Left renal pelvis (tissue), 4 donors: ENCODE data around the gene BSN. TPM values are rescaled to one million over a fixed set of nuclear protein-coding genes. Genes with fewer than 3 reads are reported as not detected.
"Not testable (repeated sequence)": the region's sequence is repeated elsewhere in the genome, so short reads cannot be mapped to it uniquely, and the experiment has no call there.

Experiments used
- DNase-seq, 4 donors: peaks; one replicate each; pipeline ENCODE4 v3.0.0-alpha.2; 2013; ENCODE audit warnings: low read depth in 4 of 4, low spot score in 3 of 4
- polyA plus RNA-seq, 4 donors: library from polyadenylated mRNA; unstranded; fragments of 120-200 nt; gene quantifications; one replicate each; pipeline ENCODE4 v1.2.1, GENCODE V29; 2013; ENCODE audit not compliant: insufficient read length in 4 of 4

BSN gene
- polyA plus RNA-seq, 4 donors, result 0.82 to 1.6 (median 1.1) TPM

DNA sequence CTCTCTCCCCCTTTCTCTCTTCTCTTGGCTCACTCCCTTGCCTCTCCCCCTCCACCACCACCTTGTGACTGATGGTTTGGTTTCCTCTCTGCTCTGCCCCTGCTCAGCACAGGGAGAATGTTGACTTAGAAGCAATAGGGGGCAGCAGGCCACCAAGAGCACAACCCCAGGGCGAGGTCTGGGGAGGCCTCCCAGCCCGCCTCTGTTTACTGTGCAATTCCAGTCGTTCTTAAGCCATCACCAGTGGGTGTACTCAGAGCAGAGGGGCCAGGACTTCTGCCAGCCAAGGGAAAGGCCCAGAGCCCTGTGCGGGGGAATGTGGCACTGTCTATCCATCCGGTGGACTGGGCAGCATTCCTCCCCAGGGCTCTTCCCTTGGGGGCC lies 114.1 kb downstream of the BSN start:
- DNase-seq, result no peak

DNA sequence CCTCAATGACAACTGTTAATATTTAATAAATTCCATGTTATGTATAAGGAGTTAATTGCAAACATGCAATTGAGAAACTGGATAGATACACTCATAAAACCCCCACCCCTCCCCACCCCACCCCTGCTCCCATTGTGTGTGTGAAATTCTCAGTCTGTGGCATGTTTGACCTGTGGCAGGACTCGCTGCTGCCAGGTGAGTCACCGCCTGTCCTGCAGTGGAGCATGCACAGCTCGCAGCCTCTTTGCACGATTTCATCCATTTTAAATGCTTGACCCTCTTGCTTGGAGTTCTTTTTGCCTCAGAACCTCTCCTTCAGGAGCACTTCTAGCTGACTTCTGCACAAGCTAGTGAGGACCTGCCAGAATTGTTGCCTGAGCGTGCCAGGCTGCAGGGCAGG lies 114.6 kb downstream of the BSN start:
- no peak for DNase-seq

DNA sequence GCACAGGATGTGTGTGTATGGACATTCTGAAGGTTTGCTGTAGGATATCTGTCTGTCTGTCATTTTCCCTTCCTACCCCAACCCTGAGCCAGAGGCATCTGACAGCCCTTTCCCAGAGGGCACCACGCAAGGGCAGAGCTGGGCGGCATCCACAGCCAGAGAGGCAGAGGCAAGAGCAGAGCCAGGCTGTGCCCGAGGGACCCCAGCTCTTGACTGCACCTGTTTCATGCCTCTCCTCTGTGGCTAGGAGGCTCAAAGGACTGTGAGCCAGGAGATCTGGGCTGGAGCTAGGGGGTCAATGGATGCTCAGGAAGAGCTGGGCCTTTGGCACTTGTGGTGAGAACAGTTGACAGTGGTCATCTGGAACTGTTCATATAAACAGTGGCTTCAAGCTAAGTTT lies 115.1 kb downstream of the BSN start:
- DNase-seq, result no peak

DNA sequence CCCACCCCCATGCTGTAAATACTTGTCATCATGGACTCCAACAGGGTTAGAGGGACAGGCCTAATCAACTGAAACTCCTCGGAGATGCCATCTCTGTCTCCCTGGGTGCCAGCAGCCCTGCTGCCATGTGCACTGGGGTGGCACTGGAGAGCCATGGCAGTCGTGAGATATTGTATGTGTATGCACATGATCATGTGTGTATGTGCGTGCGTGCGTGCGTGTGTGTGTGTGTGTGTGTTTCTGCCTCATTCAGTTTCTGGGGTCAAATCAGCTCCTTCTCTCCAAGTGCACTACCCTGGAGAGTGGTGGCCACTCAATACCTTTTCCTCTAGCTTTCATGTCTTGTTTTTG lies 116.6 kb downstream of the BSN start:
- DNase-seq, result no peak

DNA sequence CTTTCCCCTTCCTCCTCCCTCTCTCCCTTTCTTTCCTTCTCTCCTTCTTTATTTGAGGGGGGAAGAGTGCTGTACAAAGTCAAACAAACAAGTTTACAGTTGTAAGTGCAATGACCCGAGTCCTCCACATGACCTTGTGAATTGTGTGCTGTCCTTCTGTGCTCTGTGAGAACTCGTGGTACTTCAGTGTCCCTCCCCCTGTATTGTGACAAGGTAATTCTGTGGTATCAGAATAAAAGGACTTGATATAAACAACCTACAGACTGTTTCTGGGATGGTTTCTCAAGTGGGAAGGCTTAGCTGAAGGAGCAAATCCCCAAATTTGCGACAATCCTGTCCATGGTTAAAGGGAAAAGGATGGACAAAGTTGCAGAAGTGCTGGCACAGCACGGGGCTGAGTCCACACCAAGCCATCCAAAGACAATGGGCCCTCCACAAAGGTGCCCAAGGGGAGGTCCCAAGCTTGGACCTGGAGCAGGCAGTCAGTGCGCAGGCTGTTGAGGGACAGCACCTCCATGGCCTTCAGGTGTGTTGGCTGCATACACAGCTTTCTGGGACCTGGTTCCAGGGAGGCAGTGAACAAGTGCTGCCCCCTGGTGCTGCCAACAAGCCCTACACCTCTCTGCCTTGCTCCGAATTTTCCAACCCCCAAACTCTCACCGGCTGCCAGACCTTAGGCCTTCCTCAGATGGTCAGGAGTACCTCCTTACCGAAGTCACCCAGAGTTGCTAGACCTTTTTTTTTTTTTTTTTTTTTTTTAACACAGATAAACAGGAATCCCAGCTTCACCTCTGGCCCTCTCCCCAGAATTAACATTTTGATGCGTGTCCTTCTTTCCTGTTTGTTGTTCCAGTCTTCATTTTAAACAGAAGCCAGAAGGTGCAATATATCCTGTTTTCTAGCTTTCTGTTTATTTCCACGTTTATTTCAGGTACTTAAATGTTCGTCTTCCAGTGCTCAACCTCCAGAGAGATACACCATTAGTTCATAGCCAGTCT lies 117.3 kb downstream of the BSN start:
- DNase-seq, result peak in 2 of 4 donors; percentile 58 to 62

DNA sequence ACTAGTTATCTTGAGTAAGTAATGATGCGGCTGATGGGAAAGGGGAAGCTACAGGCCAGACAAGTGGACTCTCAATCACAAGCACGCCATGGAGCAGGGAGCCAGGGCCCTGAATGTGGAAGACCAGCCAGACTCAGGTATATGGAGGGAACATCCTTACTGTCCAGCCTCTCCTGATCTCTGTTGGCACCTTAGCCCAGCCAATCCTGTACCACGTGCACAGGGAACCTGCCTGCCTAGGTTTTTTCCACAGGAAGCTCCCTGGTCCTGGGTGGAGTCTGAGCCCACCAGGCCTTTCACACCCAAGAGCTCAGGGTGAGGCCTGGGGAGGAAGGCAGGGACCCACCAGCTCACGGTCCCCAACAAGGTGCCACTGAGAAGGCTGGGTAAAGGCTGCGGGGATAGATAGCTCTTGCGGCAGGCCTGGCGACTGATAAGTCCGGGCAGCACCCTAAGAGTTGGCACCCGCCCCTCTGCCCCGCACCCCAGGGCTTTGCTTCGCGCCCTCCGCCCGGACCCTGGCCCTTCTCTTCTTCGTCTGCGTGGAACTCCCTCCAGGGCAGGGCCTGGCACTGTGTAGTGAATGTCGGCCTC lies 118.9 kb downstream of the BSN start:
- DNase-seq, result no peak

DNA sequence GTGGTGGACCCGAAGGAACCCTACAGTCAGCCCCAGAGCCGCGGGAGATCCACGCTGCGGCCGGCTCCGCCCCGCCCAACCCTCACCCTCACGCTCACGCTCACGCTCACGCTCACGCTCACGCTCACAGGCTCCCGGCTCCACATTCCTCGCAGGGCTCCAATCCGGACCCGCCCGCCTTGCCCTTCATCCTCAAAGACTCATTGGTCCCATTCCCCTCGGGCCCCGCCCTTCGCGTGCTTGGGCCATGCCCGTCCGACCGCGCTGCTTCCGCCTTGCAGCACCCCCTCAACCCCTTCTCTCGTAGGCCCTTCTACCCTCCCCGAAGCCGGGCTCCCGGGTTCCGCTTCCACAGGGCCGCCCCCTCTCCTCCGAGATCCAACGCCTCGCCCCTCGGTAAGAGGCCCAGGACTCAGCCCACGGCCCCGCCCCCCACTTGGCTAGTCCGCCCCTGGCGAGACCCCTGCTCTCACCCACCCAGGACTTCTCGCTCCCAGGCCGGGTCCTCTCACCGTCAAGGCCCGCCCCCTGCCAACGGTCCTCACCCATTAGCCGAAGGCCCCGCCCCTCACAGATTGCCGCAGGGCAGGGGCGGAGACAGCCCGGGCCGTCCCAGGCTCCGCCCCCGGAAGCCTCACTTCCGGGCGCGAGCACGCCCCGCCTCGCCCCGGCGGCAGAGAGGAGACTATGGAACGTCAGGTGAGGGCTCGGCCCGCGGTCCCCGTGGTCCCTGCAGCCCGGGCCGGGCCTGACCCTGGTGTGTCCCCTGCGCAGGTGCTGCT lies 119.6 kb downstream of the BSN start, which contains the start of gene APEH:
TSS of gene APEH (plus strand) at position 637 of the 782 bp plus-strand sequence. CDS start at position 688, 51 bp downstream.
- DNase-seq, result peak; percentile 87 to 92 (median 90)

DNA sequence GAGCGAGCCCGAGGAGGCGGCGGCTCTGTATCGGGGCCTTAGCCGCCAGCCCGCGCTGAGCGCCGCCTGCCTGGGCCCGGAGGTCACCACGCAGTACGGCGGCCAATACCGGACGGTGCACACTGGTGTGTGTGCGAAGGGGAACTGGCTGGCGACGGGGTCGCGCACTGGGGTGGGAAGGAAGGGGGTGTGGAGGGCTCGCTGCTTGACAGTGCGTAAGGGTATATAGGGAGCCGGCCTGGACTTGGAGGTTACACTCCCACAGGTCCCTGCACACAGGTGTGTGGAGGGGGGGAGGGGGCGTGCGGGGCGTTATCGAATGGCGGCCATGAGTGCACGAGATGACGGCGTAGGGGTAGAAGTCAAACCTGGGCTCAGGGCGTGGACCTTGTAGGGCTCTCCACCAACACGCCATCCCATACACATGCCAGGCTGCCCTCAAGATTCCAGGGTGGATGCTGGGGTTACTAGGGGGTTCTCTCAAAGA lies 120.3 kb downstream of the BSN start:
- DNase-seq, result no peak

DNA sequence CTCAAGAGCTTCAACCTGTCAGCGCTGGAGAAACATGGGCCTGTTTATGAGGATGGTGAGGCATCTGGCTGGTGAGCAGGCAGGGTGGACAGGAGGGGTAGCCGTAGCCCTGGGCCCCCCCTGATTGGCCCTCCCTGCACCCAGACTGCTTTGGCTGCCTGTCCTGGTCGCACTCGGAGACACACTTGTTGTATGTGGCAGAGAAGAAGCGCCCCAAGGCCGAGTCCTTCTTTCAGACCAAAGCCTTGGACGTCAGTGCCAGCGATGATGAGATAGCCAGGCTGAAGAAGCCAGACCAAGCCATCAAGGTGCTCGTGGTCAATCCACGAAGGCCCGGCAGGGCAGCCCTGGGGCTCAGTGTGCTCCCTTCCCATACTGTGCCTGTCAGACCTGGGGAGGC lies 121.6 kb downstream of the BSN start:
- no peak for DNase-seq

DNA sequence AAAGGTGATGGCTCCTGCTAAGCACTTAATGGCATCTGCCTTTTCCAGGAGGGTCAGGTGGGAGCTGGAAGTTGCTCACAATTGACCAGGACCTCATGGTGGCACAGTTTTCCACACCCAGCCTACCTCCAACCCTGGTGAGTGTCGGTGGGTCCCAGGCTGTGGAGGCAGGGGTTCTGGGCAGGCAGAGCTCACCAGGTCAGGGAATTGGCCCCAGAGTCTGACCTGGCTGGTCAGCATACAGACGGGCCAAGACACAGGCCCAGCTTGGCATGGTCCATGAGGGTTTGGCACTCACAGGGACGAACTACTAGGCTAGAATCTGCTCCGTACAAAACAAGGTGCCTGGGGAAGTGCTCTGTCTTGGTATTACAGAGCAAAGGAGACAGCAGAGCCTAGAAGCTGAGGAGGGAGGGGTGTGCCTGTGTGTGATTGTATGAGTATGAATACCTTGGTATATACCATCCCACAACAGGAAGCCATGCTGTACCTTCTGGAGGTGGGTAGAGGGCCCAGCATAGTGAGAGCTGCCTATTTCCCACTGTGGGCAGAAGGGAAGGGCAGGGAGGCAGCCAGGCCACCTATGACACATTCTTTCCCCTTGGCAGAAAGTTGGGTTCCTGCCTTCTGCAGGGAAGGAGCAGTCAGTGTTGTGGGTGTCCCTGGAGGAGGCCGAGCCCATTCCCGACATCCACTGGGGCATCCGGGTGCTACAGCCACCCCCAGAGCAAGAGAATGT lies 126.4 kb downstream of the BSN start:
- DNase-seq, result no peak

DNA sequence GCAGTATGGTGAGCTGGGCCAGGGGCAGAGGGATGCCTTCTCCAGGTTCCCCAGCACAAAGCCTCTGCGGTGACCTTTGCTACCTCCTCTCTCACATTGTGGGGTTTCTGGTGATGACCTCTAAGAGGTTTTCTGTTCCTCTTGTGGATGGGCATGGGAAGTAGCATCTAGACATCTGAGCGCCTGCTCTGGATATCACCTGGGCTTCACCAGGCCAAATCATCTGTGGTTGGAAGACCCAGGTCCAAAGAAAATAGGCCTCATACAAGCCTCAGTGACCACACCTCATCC lies 126.9 kb downstream of the BSN start:
- no peak for DNase-seq

DNA sequence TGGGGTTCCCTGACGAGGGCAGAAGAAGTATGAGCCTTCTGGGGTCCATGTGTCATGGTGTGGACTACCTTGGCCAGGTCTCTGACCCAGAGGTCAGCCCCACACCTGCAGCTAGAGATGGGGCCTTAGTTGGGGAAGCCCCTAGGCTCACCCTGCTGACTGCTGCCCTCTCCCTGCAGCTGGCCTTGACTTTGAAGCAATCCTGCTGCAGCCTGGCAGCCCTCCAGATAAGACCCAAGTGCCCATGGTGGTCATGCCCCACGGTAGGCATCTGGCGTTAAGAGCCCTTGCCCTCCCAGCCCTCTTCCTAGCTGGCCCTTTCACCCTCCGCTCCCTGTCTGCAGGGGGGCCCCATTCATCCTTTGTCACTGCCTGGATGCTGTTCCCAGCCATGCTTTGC lies 127.3 kb downstream of the BSN start:
- DNase-seq, result no peak

DNA sequence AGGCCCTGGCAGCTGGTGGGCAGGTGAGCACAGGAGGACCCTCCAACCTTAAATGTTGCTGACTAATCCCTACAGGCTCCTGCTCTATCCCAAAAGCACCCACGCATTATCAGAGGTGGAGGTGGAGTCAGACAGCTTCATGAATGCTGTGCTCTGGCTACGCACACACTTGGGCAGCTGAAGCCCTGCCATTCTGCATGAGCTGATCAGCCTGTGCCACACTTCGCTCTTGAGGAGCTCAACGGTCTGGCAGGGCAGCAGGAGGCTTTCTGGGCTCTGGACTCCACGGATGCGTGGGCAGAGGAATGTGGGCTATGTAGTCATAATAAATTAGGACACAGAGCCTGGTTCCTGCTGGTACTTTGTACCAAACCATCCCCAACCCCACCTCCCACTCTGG lies 128.9 kb downstream of the BSN start:
- no peak for DNase-seq

DNA sequence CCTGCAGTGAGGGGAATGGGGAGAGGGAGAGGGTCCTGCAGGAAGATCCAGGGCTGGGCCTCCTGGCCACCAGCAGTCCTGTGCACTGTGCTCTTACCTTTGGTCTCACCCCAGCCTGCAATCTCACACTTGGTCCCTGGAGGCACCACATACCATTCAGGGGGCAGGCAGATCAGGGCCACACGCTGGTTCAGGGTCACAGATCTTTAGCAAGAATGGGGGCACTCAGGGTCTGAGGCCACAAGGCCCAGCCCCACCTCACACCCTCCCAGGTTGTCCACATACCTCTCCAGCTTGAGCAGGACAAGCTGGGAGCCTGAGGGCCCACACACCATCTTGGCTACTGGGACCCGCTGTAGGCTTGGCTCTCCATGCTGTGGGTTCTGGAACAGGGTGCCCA lies 130.2 kb downstream of the BSN start:
- not testable (repeated sequence) for DNase-seq

DNA sequence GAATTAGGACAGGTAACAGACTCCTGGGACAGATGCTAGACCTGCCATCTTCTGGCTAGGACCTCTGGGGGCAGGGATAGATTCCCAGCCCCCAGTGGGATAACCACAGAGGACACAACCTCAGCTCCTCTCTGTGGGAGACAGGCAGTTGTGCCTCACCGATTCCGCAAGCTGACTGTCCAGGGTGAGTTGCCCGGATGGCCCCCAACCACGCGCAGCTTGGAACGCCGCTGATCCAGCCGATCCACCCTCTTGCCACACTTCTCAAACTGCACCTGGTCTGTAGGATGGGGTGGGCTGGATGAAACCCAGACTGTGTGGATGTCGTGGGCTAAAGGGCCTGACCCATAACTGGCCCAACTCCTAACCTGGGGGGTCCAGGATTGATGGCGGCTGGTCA lies 130.8 kb downstream of the BSN start:
- not testable (repeated sequence) for DNase-seq

DNA sequence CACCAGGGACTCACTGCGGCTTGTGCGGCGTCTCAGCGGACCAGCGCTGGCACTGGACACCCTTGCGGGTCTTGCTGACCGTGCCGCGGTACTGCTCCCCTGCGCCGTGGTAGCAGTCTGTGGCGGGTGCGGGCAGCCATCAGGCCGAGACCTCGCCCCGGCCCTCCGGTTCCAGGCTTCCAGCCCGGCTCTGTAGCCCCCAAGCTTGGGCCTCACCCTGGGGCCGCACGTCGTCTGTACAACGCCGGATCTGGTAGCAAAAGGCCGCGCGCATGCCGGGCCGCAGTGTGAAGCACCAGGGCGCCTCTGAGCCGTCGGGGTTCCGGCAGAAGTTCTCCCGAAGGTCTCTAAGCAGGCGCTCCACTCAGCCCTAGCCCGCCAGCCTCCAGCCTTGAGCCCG lies 131.6 kb downstream of the BSN start:
- DNase-seq, result not testable (repeated sequence)

DNA sequence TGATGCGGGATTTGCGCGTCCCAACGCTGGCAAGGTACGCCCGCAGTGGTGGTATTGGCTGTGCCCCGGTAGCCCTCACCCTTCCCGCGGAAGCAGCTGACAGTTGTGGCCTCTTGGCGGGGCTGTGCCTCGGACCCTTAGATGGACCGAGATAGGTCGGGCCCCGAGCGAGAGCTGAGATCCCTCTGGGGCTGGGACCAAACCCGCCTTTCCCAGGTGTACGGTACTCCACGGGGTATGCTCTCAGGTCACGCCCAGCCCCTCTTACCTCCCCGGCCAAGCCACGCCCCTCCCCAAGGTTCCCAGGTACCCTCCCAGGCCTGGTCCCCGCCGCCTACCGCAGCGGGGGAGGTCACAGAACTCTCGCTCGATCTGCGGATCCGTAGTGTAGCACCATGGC lies 132.1 kb downstream of the BSN start:
- not testable (repeated sequence) for DNase-seq

DNA sequence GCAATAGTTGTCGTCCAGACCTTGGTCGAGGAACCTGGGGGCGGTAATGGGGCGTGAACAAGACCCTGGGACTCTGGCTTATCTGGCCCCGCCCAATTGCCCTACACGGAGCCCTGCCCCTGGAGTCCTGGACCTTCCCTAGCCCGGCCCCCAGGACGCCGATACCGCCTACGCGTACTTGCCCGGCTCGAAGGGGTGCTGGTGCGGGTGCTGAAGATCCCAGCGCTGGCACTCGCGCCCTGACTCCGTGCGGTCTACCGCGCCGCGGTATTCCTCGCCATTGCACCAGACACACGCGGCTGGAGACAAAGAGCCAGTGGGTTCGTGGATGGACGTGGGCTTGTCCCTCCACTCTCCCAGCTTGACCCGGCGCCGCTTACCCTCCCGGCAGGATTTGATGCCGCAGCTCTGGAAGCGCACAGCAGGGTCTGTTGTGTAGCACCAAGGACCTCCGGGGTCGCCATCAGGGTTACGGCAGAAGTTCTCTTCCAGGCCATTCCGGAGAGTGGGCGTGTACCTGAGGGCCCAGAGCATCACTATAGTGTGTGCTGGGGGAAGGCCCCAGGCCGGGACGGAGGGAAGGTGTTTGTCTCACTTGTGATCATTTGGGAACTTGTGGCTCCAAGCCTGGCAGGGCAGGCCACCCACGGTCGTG lies 132.6 kb downstream of the BSN start:
- not testable (repeated sequence) for DNase-seq

DNA sequence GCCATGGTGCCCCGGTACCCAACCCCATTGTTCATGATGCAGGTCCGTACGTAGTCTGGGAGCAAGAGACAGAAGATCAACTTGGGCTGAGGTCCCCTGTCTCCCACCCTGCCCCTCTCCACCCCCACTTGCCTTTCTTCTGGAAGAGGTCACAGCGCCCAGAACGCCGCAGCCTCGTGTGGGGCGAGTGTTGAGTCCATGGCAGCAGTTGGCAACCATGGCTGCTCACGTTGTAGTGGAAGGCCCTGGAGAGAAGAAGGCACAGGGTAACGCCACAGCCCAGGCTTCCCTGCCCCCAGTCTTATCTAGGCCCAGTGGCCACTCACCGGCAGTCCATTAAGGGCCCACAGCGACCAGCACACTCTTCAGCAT lies 133.1 kb downstream of the BSN start:
- DNase-seq, result not testable (repeated sequence)
